Activated naive CD4-positive, alpha-beta T cell treated with anti-CD3 and anti-CD28 coated beads, Interleukin-2, amount 50 U/mL, for 16 hours (primary cell): ENCODE measurements around the gene SURF1.

ENCODE experiments used
- DNase-seq: peaks from one replicate; pipeline ENCODE4 v3.0.0-alpha.2; 2020

The SURF1 gene

DNA sequence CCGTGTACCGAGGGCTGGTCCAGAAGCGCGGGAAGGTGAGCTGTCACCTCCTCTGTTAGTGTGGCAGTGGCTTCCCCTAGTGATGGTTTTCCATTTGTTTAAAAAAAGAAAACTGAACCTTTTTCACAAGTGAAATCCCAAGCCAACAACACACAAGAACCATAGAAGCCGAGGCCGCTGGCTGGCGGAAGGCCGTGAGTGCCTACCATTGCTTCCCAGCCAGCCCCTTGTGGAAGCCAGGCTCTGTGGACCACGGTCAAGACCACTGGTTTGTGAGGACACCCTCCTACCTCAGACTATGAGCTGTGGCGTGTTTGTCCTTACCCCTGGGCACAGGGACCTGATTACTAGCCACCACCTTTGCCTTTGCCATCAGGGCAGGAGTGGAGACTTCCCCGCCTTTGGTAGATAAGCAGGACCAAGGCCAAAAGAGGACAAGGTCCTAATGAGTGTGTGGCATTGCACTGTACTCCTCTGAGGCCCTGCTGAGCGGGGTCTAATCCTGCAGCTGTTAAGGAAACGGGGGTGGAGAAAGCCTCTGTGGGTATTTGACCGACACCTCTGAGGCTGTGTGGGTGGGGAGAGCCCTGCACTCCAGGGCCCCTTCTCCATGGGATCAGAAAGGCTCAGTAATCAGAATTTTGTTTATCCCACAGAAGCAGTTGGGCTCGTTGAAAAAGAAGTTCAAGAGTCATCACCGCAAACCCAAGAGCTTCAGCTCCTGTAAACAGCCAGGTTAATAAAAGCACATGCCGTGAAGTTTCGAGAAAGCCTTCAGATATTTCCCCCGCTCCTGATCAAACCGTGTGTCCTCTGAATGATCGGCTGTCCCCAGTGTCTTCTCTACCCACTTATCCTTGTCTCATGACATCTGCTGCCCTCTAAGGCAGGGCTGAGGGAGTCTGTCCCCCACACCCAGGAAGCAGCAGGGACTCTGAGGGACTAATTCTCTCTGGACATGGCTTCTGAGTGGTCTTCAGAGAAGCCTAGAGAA, 4.4 kb upstream of the SURF1 start:
- no peak for DNase-seq

GRCh38 chr9:133359399-133360175, 3.3 kb upstream of the SURF1 start:
- DNase-seq = no peak

- no peak for DNase-seq
These were observed 1.4 kb upstream of the SURF1 start for GRCh38 chr9:133357656-133358055.

- DNase-seq = no peak
These were observed 368 bp downstream of the SURF1 start for GRCh38 chr9:133355881-133356357.

DNA sequence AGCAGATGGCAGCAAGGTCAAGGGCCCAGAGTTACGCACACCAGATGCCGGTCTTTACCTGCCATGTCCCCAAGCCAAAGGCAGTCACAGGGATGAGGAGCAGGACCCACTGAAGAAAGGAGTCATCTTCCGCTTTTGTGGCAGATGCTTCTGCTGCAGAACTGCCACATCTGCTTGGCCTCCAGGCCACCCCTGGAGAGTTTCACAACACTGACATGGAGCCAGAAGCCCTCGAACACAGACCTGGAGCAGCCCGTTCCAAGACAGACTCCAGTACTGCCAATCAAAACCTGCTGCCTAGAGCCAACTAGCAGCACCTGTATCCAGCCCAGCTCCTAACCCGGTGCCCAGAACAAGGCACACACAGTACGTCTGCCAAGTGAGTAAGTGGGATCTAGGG, 1.5 kb downstream of the SURF1 start:
- DNase-seq = no peak

DNA sequence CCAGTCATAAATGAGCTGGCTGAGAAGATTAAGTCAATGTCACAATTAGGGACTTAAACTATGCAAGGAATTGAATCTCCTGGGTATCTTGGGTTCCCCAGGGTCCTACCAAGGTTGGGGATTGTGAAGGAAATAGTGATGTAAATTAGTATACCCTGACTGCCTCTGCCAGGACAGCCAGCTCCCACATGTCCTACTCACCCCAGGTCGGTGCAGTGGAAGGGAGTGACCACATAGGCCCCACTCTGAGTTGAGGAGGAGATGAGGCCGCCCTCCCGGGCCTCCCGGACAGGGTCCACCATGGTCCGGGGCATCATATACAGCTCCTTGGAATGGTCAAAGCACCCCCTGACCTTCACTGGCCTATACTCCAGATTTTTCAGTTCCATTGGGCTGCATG, 2.7 kb downstream of the SURF1 start:
- DNase-seq = no peak

DNA sequence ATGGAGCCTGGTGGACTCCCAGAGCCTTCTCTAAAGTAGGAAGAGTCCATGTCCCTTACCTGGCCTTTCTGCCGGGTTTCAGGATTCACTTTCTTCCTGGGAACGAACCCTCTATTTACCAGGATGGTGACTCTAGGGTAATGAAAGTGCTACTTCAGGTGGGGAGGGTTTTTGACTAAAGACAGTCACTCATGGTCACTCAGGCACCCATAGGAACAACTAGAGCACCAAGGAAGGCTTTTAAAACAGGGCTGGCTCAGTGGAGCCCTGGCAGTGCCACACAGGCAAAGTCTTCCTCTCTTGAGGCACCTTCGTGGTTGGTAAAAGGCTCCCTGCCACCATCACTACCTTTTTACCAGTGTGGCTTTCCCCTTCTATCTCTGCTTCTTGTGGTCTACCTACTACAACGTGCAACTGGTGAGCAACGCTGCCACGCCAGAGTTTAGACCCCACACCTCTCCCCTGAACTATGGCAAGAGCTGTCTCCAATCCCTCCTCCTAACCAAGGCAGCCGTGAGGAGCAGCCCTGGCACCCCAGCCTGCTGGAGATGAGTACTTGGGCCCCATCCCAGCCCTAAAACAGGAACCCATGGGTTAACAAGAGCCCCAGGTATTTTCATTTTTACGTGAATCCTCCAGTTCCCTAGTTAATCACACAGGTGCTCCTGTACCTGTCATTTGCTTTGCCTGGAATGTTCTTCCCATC, 3.5 kb downstream of the SURF1 start:
- DNase-seq = no peak

DNA sequence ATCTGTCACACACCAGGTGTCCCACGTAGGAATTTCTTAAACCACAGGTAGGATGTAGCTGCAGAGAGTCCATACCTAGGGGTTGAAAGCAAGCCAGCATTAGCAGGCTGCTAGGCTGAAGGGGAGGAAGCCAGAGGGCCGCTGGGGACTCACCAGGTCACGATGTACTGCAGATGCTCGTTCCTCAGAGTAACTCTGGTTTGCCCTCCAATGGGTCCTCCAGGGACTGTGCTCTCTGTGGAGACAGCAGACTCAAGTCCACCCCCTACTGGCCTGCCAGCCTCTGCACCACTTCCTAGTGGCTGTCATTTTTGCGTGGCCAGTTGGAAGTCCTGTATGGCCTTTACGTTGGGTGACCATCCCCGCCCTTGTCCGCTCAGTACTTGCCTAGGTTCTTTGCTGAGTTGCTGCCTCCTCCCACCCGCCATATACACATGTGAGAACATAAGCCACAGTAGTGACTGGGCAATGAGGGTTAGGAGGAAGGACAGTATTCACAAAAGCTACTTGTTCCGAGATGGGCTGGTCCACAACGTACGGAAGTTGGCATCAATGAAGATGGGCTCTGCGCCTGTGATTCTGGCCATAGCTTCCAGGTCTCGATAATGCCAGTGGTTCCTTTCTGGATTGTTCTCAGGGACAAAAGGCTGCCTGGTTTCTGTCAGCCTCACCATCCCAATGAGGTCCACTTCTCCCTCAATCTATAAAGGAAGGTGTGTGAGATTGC, 4.2 kb downstream of the SURF1 start:
- DNase-seq = peak; percentile 49

DNA sequence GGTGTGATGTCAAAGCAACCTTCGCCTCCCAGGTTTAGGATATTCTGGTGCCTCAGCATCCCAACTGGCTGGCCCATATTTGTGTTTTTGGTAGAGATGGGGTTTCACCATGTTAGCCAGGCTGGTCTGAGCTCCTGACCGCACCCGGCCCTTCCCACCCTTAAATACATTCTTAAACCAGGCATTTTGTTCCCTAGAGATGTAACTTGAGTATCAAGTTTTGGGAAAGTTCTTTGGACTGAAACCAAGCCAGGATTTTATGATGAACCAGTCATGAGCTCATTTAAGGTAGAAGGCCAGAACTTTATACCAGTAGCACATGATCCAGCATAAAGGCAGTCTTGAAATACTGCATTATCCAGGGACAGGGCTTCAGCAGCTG, 4.8 kb downstream of the SURF1 start:
- no peak for DNase-seq

DNA sequence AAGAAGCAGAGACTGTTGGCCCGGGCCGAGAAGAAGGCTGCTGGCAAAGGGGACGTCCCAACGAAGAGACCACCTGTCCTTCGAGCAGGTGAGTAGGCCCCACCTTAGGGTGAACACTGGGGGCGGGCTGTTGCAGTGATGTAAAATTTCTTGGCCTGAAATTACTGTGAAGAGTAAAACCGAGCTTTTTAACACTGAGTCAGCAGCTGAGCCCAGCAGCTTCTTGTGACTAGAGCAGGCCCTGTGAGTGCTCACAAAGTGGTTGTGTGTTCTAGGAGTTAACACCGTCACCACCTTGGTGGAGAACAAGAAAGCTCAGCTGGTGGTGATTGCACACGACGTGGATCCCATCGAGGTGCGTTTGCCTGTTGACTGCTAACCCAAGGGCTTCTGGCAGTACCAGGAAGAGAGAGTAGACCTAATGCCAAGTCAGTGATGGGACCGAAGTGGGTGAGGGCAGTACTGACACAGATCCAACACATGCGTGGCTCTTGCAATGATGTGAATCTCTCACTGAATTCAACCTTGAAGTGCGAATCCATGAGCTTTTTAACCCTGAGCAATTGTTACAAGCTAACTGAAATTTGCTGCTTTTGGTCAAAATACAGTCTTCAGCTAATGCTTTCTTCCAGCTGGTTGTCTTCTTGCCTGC, 6.2 kb downstream of the SURF1 start:
- DNase-seq = no peak

GRCh38 chr9:133348718-133349573, 7.3 kb downstream of the SURF1 start:
- no peak for DNase-seq

DNA sequence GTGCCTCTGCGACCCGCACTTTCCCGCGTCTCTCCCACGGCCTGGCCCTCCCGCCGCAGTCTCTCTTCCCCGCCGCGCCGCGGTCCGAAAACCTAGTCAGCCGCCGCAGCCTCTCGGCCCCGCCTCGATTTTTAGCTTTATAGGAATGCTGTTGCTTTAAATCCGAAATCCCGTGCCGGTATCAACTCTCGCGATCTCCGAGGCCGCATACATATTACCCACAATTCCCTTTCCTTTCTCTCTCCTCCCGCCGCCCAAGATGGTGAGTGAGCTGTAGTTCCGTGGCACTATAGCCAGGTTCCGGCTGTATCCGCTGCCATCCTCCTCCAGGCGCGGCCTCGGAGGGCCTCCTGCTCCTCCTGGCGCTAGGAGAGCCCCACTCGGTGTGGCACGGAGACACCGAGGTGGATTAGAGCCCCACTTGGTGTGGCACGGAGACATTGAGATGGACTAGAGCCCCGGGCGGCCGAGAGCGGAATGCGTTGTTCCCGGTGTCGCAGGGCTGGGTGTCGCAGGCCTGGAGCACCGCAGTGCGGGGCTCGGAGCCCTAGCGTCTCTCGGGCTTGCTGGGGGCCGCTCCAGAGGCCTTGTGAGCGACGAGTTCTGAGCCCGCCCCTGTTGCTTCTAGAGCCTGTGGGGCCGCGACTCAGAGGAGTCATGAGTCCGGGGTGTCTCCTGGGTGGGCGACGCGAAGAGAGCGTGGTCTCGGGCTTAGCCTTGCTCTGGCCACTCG, 8.1 kb downstream of the SURF1 start, which contains the start of the genes MED22 and RPL7A:
TSS of gene MED22 (minus strand) at position 147 of the 733 bp plus-strand sequence. CDS start 1,469 bp downstream, outside the sequence.
TSS of gene RPL7A (plus strand) at position 234 of the 733 bp plus-strand sequence. CDS start at position 260, 26 bp downstream.
- DNase-seq = peak; percentile 92

DNA sequence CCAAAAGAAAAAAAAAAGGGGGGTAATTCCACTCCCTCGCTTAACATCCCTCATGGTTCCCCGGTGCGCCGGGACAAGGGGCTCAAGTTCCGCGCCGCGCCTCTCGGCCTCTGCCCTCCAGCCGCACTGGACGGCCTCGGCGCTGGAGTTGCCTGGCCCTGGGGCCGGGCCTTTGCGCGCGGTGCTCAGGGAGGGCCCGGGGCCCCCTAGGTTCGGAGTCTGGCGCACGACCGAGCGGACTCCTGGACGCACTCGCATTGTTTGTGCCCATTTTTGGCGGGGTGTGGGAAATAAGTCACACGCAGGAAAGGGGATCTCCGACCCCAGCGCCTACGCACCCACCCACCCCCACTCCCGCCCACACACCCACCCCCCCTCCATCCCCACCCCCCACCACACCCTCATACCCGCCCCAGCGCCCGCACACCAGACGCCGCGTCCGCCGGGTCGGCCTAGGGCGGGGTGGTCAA, 8.7 kb downstream of the SURF1 start:
- peak; percentile 53 for DNase-seq

DNA sequence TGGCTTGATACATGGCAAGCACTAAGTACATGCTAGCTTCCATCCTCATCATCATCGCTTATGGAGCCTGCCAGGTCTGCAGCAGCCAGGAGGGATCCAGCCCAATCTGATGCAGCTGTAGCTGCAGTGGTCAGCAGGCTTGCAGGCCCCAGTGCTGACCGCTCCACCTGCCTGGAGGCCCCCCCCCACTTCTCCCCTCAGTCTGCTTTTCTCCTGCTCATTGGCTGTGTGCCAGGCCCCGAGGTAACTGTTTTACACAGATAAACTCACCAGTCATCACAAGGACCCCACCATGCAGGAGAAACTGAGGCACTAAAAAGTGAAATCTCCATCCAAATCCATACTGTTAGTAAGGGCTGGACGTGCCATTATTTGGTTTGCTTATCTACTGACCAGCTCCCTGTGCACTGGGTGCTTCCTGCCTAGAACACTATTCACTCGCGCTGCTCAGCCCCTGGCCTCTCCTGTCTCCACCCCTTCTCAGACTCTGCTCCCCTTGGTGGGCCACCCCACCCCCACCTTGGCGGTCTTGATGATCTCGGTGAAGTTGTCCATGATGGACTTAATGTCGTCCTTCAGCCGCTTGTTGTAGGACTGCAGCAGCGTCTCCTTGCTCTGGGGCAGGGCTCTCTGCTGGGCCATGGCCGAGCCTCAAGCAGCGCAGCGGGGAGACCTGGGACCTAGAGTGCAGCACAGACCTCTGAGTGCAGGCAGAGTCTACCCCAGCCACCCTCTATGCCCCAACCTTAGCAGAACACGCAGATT, 10.1 kb downstream of the SURF1 start:
- no peak for DNase-seq

DNA sequence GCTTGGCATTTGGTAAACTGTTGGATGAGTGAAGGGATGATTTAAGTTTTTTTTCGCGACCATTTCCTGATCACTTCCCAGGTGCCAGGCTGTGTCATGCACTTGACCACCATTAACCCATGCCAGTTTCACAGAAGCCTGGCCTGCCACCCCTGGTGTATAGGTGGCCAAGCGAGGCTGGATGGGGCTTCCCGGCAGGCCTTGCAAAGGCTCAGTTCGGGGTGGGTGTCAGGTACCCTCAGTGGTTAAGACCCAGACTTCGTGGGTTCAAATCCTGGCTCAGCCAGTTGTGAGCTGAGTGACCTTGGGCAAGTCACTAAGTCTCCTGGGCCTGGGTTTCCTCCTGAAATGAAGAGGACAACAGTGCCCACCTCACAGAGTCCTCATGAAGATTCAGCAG, 10.7 kb downstream of the SURF1 start:
- no peak for DNase-seq

DNA sequence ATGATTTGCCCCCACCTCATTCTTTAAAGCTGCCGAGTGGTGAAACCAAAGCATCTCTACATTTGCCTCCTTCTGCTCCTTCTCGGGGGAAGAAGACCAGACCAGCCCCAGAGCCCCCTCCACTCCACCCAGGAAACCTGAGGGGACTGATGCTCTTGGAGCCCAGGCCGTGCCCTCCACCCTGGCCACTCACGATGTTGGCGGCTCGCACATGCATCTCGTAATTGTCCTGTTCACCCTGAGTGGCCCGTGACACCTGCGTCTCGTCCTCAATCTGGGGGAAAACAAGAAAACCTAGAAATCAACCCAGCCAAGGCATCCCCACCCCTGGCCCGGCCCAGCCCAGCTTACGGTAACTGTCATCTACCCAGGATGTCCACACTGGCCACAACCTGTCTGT, 11.3 kb downstream of the SURF1 start:
- DNase-seq = no peak

GRCh38 chr9:133344071-133344470, 12.2 kb downstream of the SURF1 start:
- DNase-seq = no peak

DNA sequence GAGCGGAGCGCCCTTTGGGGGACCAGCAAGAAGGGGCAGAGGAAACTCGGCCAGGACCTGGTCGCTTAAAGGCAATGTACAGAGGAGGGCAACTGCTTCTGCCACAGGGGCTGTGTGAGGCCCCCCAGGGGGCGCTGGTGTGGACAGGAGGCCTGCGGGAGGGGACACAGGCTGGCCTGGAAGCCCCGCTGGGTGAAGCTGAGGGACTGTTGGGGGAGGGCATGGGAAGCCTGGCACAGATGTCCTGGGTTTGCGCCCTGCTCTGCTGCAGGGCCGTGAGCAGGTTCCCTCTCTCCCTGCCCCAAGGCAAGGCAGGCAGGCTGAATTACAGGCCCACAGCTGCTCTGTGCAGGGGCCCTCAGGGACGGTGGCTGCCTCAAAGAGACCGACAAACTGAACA, 13.7 kb downstream of the SURF1 start:
- no peak for DNase-seq

DNA sequence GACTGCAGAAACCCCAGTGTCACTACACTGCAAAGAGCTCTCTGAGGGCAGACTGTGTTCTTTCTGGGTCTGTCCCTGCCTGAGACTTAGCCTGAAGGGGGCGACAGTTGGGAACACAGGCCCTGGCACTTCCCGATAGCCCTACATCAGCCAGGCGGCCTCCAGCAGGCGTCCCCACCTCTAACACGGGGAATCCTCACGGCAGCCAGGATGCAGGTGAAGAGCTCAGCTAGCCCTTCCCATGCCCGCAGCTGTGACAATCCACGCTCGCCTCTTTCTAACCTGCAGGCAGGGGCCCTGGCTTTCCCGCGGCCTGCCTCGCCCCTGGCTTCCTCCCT, 14.2 kb downstream of the SURF1 start:
- DNase-seq = no peak
